Brain microvascular endothelial cell (primary cell): ENCODE data around the gene AP2S1.

Experiments
- DNase-seq: peaks from one replicate; pipeline ENCODE4 v3.0.0-alpha.2; 2020
- H3K27ac ChIP-seq: fragments of 250-450 bp; sonication (Bioruptor Pico); 2 replicates; pipeline ENCODE4 v1.5.1; 2020; ENCODE audit warnings: mild to moderate bottlenecking, moderate library complexity
- H3K27me3 ChIP-seq: fragments of 250-450 bp; sonication (Bioruptor Pico); replicated peaks from 2 replicates; pipeline ENCODE4 v1.5.1; 2020; ENCODE audit warnings: mild to moderate bottlenecking
- H3K36me3 ChIP-seq: fragments of 250-450 bp; sonication (Bioruptor Pico); replicated peaks from 2 replicates; pipeline ENCODE4 v1.5.1; 2020; ENCODE audit warnings: mild to moderate bottlenecking
- H3K4me3 ChIP-seq: 2 replicates; pipeline ENCODE4 v1.5.1; 2011; ENCODE audit warnings: low read depth, mild to moderate bottlenecking, control low read depth, low read length, moderate library complexity
- in situ Hi-C: cut with HindIII; loops from 2 replicates; pipeline ENCODE4 v1.10.0; 2017; ENCODE audit warnings: low sequenced_read_pairs, low pct_ligation_motif_present
- TF ChIP-seq, protein P1 (sequence below): IDR thresholded peaks from 2 replicates; pipeline ENCODE4 v1.5.1; 2011; ENCODE audit warnings: low read depth, mild to moderate bottlenecking, moderate library complexity, low read length, control low read depth, inconsistent platforms; ENCODE audit errors: missing control alignments

Gene AP2S1

DNA sequence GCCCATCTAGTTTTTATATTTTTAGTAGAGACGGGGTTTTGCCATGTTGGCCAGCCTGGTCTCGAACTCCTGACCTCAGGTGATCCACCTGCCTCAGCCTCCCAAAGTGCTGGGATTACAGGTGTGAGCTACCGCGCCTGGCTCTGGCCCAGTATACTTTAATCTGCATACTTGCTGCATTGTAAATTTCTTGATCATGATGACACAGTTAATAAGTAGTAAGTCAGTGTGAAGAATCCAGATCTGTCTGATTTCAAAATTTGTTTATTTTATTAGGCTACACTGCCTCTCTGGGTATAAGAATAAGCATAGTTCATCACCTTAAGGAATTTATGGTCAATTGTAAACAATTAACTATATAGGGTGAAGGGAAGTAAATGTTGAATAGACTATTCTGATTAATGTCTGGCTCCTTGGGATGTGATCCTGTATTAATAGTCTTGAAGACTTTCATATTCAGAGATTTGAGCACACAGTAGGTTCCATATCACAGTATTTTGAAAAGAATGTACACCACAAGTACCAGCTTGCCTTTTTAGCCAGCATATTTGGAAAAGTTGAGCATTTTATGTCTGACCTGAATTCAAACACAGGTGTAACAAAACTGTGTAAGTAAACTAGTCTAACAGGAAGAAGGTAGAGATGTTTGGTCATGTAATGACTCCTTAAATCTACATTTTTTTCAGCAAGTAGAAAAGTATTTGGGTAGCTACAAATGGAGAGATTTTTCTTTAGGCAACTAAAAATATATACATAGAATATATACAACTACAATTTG lies 17.6 kb upstream of the AP2S1 start:
- Histone ChIP-seq H3K27me3 (no peaks in the 10 kb centered on the region), H3K4me3 (no peak overlapping the region), H3K36me3 (no peaks in the 10 kb centered on the region), H3K27ac (no peak overlapping the region)
- DNase-seq: no peak
- in situ Hi-C loops: loop anchor here (25.0 kb wide), 1 partner anchor 94 kb away; no protein-coding TSS in a partner anchor
- TF ChIP-seq, protein P1, sequence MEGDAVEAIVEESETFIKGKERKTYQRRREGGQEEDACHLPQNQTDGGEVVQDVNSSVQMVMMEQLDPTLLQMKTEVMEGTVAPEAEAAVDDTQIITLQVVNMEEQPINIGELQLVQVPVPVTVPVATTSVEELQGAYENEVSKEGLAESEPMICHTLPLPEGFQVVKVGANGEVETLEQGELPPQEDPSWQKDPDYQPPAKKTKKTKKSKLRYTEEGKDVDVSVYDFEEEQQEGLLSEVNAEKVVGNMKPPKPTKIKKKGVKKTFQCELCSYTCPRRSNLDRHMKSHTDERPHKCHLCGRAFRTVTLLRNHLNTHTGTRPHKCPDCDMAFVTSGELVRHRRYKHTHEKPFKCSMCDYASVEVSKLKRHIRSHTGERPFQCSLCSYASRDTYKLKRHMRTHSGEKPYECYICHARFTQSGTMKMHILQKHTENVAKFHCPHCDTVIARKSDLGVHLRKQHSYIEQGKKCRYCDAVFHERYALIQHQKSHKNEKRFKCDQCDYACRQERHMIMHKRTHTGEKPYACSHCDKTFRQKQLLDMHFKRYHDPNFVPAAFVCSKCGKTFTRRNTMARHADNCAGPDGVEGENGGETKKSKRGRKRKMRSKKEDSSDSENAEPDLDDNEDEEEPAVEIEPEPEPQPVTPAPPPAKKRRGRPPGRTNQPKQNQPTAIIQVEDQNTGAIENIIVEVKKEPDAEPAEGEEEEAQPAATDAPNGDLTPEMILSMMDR: no peak

DNA sequence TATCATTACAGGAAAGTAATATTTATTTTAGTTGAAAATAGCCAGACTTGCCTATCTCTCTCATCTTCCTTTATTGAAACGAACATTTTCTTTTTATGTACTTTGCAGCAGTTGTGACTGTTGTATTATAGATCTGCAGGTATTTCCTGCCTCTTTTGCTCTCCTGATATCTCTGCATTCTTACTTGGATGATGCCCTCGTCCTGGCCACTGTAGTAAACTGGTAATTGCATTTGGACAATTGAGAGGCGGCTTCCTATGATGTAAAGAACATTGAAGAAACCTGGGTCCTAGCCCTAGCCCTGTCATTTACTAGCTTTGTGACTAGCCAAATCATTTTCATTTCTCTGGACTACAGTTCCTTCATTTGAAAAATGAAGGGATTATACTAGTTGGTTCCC lies 16.5 kb upstream of the AP2S1 start:
- H3K27me3 ChIP-seq: no peaks in the 10 kb centered on the region
- no peak overlapping the region for H3K4me3 ChIP-seq
- H3K27ac ChIP-seq: peak overlapping the region; percentile 10
- DNase-seq: no peak
- in situ Hi-C loops: loop anchor here (25.0 kb wide), 1 partner anchor 95 kb away; no protein-coding TSS in a partner anchor
- no peaks in the 10 kb centered on the region for H3K36me3 ChIP-seq
- TF ChIP-seq, protein P1: no peak

DNA sequence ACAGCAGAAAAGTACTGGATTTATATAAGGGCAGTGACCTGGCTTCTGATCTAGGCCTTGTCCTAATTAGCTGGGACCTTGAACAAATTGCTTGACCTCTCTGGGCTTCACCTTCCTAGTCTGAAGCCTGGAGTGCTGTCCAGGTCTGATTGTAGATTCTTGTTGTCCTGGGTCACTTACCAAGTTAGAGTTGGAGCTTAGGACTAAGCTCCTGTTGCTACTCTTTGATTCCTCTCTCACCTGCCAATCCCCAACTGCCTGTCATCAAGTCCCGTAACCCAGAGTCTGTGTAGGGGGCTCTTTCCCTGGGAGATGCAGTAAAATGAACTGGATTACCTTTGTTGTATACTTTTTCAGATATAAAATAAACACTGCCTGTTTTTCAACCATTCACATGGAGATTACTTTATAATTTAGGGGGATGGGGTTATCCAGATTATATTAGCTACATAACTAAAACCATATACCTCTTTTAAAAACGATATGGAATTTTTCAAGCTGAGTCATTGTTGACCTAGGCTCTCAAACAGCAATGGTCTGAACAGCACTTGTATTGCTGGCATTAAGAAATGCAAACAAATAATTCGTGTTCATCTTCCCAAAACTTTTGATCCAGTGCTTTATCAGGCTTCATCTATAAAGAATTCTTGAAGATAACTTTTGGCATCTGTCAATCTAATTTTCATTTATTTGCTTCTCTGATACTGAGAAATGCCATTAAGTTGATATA lies 15.9 kb upstream of the AP2S1 start:
- no peaks in the 10 kb centered on the region for H3K36me3 ChIP-seq
- peak overlapping the region; percentile 10 for H3K27ac ChIP-seq
- no peaks in the 10 kb centered on the region for H3K27me3 ChIP-seq
- no peak for DNase-seq
- in situ Hi-C loops: loop anchor here (25.0 kb wide), 1 partner anchor 96 kb away; no protein-coding TSS in a partner anchor
- H3K4me3 ChIP-seq: no peak overlapping the region
- TF ChIP-seq, protein P1: no peak

DNA sequence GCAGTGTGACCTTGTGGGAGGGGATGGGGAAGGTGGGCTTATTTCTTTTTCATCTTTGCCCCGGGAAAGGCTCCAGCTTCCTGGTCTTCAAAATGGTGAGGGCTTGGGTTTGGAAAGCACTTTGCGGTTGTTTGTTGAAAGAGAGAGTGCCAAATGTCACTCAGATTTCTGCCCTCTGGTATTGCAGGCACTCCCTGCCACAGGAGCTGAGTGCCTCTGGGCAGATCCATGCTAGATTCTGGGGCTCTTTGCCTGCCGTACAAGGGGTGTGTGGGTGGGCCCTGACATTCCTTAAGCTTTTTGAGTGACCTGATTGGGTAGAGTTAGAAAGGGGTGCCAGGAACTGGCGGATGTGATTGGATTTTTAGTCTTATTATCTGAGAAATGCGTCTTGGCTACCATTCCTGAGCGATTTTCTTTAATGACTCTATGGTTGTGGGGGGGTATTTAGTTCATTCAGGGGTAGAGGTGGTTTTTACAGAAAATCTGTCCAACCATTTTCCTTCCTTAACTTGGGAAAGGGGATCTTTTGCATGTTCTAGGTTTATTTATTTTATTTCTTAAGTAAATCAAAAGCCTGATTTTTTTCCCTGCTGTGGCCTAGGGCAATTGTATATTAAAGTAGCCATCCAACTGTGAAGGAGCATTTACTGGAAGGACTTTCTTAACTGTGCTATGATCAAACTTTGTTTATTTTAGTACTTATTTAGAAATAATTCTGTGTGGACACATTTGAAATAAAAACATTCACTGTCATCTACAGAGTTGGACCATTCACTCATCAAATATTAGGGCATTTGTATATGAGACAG lies 13.4 kb upstream of the AP2S1 start:
- TF ChIP-seq, protein P1: no peak
- Histone ChIP-seq H3K27me3 (no peaks in the 10 kb centered on the region), H3K4me3 (peak overlapping the region; percentile 74), H3K27ac (peak overlapping the region; percentile 11), H3K36me3 (no peaks in the 10 kb centered on the region)
- DNase-seq: peak; percentile 52
- in situ Hi-C loops: loop anchor here (25.0 kb wide), 1 partner anchor 98 kb away; no protein-coding TSS in a partner anchor

DNA sequence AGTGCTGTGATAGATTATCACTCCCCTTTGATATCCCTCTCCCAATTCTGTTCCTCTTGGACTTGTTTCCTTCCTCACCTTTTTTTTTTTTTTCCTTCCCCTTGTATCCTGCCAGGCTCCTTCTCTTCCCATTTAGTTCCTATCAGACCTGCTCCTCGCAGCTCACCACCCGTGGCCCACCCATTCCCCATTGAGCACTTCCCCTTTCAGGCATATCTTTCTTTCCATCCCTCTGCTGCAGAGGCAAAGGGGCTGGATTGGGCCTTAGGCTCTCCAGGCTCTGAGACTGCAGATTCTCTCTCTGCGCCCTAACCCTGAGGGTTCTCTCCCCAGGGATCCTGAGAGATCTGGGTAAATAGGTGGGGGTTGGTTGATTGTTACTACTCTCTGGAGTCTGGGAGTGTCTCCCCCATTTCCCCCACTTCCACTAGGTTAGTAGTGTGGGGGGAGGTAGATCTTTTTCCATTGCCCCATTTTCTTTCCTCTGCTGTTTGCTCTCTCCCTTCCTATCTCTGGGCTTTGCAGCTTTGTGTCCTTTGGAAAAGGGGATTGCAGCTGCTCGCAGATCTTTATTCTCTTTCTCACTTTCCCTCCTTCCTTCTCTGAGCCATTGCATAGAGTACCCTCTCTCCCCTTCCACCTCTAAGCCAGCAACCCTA lies 12.5 kb upstream of the AP2S1 start:
- Histone ChIP-seq H3K36me3 (no peaks in the 10 kb centered on the region), H3K4me3 (peak overlapping the region; percentile 74), H3K27ac (peak overlapping the region; percentile 34), H3K27me3 (no peaks in the 10 kb centered on the region)
- DNase-seq: no peak
- TF ChIP-seq, protein P1: no peak
- in situ Hi-C loops: loop anchor here (25.0 kb wide), 1 partner anchor 99 kb away; no protein-coding TSS in a partner anchor
